ENCODE measurements around the gene RTL10.

Gene RTL10

GRCh38 chr22:19854778-19855503 lies at the start of gene RTL10, which contains the start of gene GNB1L:
Gene RTL10 (minus strand): TSS chr22:19854874. CDS start chr22:19852261, 2,613 bp downstream.
Gene GNB1L (minus strand): TSS chr22:19854874. CDS start chr22:19821355, 33,519 bp downstream.
- DNase-seq, result peak; percentile 92 to 94

GRCh38 chr22:19904174-19904856 lies 49.6 kb upstream of the RTL10 start:
- no peak for DNase-seq

- no peak for DNase-seq
Measured at GRCh38 chr22:19903513-19903912, 48.8 kb upstream of the RTL10 start.

- no peak for DNase-seq
Measured at GRCh38 chr22:19903031-19903430, 48.4 kb upstream of the RTL10 start.

GRCh38 chr22:19902245-19902715 lies 47.6 kb upstream of the RTL10 start:
- no peak for DNase-seq

GRCh38 chr22:19901577-19902244 lies 47.0 kb upstream of the RTL10 start:
- DNase-seq, result no peak

GRCh38 chr22:19900707-19901436 lies 46.2 kb upstream of the RTL10 start:
- no peak for DNase-seq

GRCh38 chr22:19898831-19899567 lies 44.3 kb upstream of the RTL10 start:
- DNase-seq, result no peak

- no peak for DNase-seq
Measured at GRCh38 chr22:19898145-19898544, 43.5 kb upstream of the RTL10 start.

- DNase-seq, result no peak
Measured at GRCh38 chr22:19897726-19898125, 43.1 kb upstream of the RTL10 start.

GRCh38 chr22:19896665-19897355 lies 42.1 kb upstream of the RTL10 start:
- no peak for DNase-seq

- no peak for DNase-seq
Measured at GRCh38 chr22:19895160-19895849, 40.6 kb upstream of the RTL10 start.

GRCh38 chr22:19893363-19893762 lies 38.7 kb upstream of the RTL10 start:
- no peak for DNase-seq

- DNase-seq, result no peak
Measured at GRCh38 chr22:19892925-19893324, 38.3 kb upstream of the RTL10 start.

- DNase-seq, result peak; percentile 42 to 50
Measured at GRCh38 chr22:19892257-19892879, 37.7 kb upstream of the RTL10 start.

GRCh38 chr22:19891317-19892256 lies 36.9 kb upstream of the RTL10 start:
- DNase-seq, result peak; percentile 86 to 90

- no peak for DNase-seq
Measured at GRCh38 chr22:19890502-19891316, 36.0 kb upstream of the RTL10 start.

- peak; percentile 28 to 34 for DNase-seq
Measured at GRCh38 chr22:19889951-19890350, 35.3 kb upstream of the RTL10 start.

Measured in activated CD4-positive, alpha-beta T cell treated with anti-CD3 and anti-CD28 coated beads, Interleukin-2, amount 50 U/mL, for 4 hours (primary cell).